Measurements from ENCODE around the gene GUCY1A2.

GRCh38 chr11:106668147-106668546, 350.1 kb downstream of the GUCY1A2 start:
- TF ChIP-seq CTCF (IDR thresholded peaks at IDR 0.05) (no peak), POLR2A (IDR thresholded peaks at IDR 0.05; ENCODE audit: low read depth) (no peak), POLR2AphosphoS5 (IDR thresholded peaks at IDR 0.05) (no peak)
